Islet precursor cell (in vitro differentiated cells): Measurements from ENCODE around the gene TMEM62.
"Not testable (repeated sequence)": the region's sequence is repeated elsewhere in the genome, so short reads cannot be mapped to it uniquely, and the experiment has no call there.

Experiments used
- DNase-seq: peaks from one replicate; pipeline ENCODE4 v3.0.0-alpha.2; 2018

The TMEM62 gene

GRCh38 chr15:43125100-43125661, 8.2 kb upstream of the TMEM62 start:
- no peak for DNase-seq

DNA sequence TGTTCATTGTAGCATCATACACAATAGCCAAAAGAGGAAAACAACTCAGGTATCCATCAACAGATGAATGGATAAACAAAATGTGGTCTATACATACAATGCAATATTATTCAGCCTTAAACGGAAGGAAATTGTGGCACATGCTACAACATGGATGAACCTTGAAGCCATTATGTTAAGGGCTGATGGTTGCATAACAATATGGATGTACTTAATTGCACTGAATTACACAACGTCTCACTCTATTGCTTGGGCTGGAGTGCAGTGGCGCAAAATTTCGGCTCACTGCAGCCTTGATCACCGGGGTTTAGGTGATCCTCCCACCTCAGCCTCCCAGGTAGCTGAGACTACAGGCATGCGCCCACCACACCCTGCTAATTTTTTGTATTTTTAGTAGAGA, 7.0 kb upstream of the TMEM62 start:
- DNase-seq: no peak

- DNase-seq: no peak
These were observed 5.6 kb upstream of the TMEM62 start for GRCh38 chr15:43127752-43128151.

- DNase-seq: not testable (repeated sequence)
These were observed 5.0 kb upstream of the TMEM62 start for GRCh38 chr15:43128174-43128979.

DNA sequence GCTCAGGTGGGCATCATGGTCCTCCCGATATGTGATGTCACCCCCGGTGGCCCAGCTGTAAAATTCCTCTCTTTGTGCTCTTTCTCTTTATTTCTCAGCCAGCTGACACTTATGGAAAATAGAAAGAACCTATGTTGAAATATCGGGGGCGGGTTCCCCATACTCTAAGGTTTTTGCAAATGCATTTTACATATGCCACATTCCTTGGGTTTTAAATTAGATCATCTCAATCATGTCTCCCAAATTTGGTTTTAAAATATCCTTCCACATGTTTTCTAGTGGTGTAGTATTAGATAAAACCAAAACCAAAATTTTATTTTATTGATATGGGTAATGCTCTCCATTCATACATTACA, 4.4 kb upstream of the TMEM62 start:
- DNase-seq: no peak

DNA sequence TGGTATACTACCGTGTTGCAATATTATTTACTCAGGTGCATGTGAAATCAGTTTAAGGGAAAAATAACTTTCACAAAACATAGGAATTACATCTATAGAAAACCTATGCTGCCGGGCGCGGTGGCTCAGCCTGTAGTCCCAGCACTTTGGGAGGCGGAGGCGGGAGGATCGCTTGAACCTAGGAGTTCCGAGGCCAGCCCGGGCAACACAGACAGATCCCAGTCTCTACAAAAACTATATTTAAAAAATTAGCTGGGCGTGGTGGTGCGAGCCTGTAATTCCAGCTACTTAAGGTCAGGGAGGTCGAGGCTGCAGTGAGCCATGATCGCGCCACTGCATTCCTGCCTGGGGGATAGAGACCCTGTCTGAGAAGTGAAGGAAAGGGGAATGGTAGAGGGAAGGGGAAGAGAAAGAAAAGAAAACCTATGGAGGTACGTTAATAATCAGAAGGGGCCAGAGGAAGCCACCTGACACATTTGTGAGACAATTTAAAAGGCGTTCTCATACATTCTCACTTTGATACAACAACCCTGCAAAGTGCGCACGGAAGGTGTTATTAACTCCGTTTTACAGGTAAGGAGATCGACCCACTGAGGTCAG, 456 bp upstream of the TMEM62 start:
- peak; percentile 55 for DNase-seq

DNA sequence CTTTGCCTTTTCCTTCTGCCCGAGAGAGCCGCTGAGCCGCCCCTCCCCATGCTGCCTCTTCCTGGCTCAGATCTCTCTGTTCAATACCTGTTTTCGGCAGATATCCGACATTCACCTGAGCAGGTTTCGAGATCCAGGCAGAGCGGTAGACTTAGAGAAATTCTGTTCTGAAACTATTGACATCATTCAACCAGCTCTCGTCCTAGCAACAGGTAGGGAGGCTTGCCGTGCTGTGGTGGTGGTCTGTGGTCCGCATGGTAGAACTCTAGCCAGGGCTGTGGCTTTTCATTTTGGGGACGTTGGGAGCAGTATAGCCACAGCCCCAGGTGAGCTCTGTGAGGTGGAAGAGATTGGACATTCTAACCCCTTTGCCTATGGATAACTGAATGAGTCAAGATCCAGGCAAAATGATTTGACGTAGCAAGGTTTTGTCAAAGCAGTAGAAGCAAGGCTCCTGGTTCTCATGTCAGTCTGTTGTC, 810 bp downstream of the TMEM62 start:
- no peak for DNase-seq

GRCh38 chr15:43135351-43135750, 2.0 kb downstream of the TMEM62 start:
- DNase-seq: no peak

GRCh38 chr15:43143203-43143941, 10.0 kb downstream of the TMEM62 start:
- DNase-seq: no peak

GRCh38 chr15:43144512-43144911, 11.1 kb downstream of the TMEM62 start:
- no peak for DNase-seq

- no peak for DNase-seq
These were observed 12.8 kb downstream of the TMEM62 start for GRCh38 chr15:43146184-43146583.

DNA sequence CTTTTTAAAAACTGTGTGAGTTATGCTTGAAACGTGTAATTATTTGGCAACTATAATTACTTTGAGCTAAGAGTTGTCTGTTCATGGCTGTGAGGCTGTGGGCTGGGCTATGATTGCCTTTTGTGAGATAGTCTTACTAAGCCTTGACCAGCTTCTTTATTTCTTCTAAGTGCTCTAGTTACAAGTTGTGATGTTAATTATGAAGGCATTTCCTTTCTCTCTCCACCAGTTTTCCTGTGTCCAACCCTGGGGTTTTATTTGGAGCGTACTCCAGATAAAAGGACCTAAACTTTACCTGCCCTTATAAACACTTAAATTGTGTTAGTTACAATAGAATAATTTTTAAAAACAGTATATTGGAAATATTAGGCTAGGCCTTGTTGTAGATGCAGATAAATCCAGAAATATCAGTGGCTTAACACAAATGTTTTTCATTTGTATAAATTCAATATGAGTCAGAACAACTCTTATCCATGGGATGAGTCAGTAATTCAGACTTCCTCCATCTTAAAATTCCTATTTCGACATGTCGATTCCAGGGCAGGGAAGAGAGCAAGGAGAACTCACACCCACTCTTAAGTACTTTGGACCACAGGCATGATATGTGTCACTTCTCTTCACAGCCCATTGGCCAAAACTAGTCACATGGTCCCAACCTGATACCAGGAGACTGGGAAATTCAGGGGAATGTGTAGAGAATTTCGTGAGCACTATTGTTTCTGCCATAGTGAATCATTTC, 17.0 kb downstream of the TMEM62 start:
- DNase-seq: no peak

DNA sequence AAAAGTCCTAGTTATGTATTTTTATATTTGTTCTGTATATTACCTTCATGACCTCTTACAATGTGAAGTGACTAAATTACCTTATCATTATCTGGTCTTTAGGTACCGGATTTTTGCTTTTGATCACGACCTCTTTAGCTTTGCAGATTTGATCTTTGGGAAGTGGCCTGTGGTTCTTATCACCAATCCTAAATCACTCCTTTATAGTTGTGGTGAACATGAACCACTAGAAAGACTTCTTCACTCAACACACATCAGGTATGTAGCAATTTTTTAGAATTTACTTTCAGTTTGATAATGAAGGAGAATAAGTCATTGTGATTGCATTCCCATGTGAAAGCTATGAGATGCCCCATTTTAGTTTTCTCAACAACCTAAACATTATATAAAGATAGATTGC, 18.3 kb downstream of the TMEM62 start:
- DNase-seq: no peak

- no peak for DNase-seq
These were observed 19.9 kb downstream of the TMEM62 start for GRCh38 chr15:43153269-43153668.

DNA sequence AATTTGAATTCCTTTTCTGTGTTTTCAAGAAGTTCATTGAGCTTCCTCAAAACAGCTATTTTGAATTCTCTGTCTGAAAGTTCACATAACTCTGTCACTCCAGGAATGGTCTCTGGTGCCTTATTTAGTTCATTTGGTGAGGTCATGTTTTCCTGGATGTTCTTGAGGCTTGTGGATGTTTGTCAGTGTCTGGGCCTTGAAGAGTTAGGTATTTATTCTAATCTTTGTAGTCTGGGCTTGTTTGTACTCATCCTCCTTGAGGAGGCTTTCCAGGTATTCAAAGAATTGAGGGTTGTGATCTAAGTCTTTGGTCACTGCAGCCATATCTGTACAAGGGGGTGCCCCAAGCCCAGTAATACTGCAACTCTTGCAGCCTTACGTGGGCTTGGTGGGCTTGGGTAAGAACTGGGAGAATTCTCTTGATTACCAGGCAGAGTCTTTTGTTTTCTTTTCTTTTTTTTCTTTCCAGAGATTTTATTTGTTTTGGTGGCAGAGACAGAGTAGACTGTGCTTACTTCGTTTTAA, 32.5 kb downstream of the TMEM62 start:
- DNase-seq: no peak

GRCh38 chr15:43167261-43167660, 33.9 kb downstream of the TMEM62 start:
- not testable (repeated sequence) for DNase-seq

GRCh38 chr15:43168192-43169107, 35.1 kb downstream of the TMEM62 start:
- DNase-seq: peak; percentile 51

DNA sequence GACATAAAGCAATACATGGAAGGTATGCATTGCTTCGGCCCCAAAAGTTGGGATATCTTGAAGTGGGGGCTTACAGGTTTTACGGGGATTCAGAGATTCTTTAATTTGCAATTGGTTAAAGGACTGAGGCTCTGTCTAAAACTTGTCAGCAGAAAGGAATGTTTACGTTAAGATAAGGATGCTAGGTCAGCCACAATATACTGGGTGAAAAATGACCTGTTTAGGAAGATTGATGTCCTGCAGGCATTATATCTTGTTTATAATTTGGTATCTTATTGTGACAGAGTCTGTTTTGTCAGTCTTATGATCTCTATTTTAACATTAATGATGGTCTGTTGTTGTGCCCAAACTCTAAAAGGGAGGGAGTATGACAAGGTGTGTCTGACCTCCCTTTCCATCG, 36.5 kb downstream of the TMEM62 start:
- DNase-seq: no peak

DNA sequence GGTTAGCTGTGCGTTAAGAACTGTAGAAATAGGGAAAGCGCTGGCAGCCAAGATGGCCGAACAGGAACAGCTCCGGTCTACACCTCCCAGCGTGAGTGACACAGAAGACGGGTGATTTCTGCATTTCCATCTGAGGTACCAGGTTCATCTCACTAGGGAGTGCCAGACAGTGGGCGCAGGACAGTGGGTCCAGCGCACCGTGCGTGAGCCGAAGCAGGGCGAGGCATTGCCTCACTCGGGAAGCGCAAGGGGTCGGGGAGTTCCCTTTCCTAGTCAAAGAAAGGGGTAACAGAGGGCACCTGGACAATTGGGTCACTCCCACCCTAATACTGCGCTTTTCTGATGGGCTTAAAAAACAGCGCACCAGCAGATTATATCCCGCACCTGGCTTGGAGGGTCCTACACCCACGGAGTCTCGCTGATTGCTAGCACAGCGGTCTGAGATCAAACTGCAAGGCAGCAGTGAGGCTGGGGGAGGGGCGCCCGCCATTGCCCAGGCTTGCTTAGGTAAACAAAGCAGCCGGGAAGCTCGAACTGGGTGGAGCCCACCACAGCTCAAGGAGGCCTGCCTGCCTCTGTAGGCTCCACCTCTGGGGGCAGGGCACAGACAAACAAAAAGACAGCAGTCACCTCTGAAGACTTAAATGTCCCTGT, 42.4 kb downstream of the TMEM62 start:
- DNase-seq: not testable (repeated sequence)

DNA sequence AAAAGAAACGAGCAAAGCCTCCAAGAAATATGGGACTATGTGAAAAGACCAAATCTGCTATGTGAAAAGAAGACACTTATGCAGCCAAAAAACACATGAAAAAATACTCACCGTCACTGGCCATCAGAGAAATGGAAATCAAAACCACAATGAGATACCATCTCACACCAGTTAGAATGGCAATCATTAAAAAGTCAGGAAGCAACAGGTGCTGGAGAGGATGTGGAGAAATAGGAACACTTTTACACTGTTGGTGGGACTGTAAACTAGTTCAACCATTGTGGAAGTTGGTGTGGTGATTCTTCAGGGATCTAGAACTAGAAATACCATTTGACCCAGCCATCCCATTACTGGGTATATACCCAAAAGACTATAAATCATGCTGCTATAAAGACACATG, 43.8 kb downstream of the TMEM62 start:
- DNase-seq: not testable (repeated sequence)

DNA sequence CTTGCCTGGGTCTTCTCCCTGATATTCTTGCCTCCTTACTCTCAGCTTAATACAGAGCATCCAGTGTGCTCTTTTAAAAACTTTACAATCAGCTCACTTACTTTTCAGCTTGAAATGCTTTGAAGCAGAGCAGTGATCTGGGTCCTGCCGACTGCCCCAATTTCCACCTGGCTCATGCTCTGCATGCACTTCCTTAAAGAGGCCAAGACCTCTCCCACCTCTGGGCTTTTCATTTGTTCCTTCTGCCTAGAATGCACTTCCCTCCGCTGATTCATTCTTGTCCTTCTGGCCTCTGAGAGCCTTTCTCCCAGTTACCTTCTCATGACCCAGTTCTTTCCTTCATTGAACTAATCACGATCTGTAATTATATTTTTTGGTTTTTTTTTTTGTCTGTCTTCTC, 49.9 kb downstream of the TMEM62 start:
- DNase-seq: no peak
